OCI-M1 (cell line): ENCODE data around the gene TEF.
"Not testable (repeated sequence)": the region's sequence is repeated elsewhere in the genome, so short reads cannot be mapped to it uniquely, and the experiment has no call there.

Source experiments
- DNase-seq: peaks from one replicate; lab custom pipeline; 2025; lab: John Stamatoyannopoulos, UW

The TEF gene

GRCh38 chr22:41383085-41383484, 1.3 kb downstream of the TEF start:
- DNase-seq: no peak

- no peak for DNase-seq
These were observed 2.4 kb downstream of the TEF start for GRCh38 chr22:41384128-41384527.

- no peak for DNase-seq
These were observed 5.6 kb downstream of the TEF start for GRCh38 chr22:41387341-41387740.

- no peak for DNase-seq
These were observed 12.2 kb downstream of the TEF start for GRCh38 chr22:41394012-41394356.

GRCh38 chr22:41395531-41396240, 13.9 kb downstream of the TEF start:
- no peak for DNase-seq

GRCh38 chr22:41397143-41397811, 15.5 kb downstream of the TEF start:
- no peak for DNase-seq

GRCh38 chr22:41398921-41399320, 17.2 kb downstream of the TEF start:
- DNase-seq: no peak

GRCh38 chr22:41401781-41402648, 20.3 kb downstream of the TEF start:
- no peak for DNase-seq

GRCh38 chr22:41402851-41403250, 21.1 kb downstream of the TEF start:
- not testable (repeated sequence) for DNase-seq

- peak; percentile 87 for DNase-seq
These were observed 22.0 kb downstream of the TEF start for GRCh38 chr22:41403532-41404318.

- DNase-seq: no peak
These were observed 23.8 kb downstream of the TEF start for GRCh38 chr22:41405588-41405987.

GRCh38 chr22:41406410-41406809, 24.7 kb downstream of the TEF start:
- no peak for DNase-seq

- no peak for DNase-seq
These were observed 25.7 kb downstream of the TEF start for GRCh38 chr22:41407433-41407832.

GRCh38 chr22:41408665-41409064, 26.9 kb downstream of the TEF start:
- no peak for DNase-seq

GRCh38 chr22:41410311-41410751, 28.6 kb downstream of the TEF start:
- DNase-seq: no peak

GRCh38 chr22:41411021-41411851, 29.5 kb downstream of the TEF start:
- DNase-seq: no peak

- no peak for DNase-seq
These were observed 33.8 kb downstream of the TEF start for GRCh38 chr22:41415554-41415953.

- no peak for DNase-seq
These were observed 36.1 kb downstream of the TEF start for GRCh38 chr22:41417622-41418390.

- no peak for DNase-seq
These were observed 37.0 kb downstream of the TEF start for GRCh38 chr22:41418717-41419116.

GRCh38 chr22:41425660-41426365, 44.1 kb downstream of the TEF start:
- DNase-seq: no peak
